ENCODE results near the gene POM121C. TPM values are rescaled to one million over a fixed set of nuclear protein-coding genes. Genes with fewer than 3 reads are reported as not detected.
"Not testable (repeated sequence)": the region's sequence is repeated elsewhere in the genome, so short reads cannot be mapped to it uniquely, and the experiment has no call there.

POM121C gene
- 10 to 100 TPM; 26.1 to 46.8 (median 30.1) TPM for total RNA-seq

- H3K27me3 ChIP-seq, H3K36me3 ChIP-seq, H3K4me1 ChIP-seq, H3K9me3 ChIP-seq: not testable (repeated sequence)
- peak within 1 kb of the TSS; percentile 78 for H3K27ac ChIP-seq
- peak within 1 kb of the TSS; percentile 83 for H3K4me3 ChIP-seq
- WGBS: 3% methylated on average over 4 of the region's 49 CpGs
- peak; percentile 95 to 96 for DNase-seq (ENCODE audit: low spot score in 2 of 2)
These were observed at the start of gene POM121C for GRCh38 chr7:75485979-75486643. Gene POM121C, minus strand, starts transcription at chr7:75486299. Its CDS starts 44,803 bp downstream, at chr7:75441496.

GRCh38 chr7:75534727-75535307, 48.7 kb upstream of the POM121C start:
- no peak overlapping the region for H3K27ac ChIP-seq
- no peak overlapping the region for H3K4me3 ChIP-seq
- H3K36me3 ChIP-seq: peaks cover 38% of the 10 kb centered on the region
- DNase-seq (ENCODE audit: low spot score in 2 of 2): no peak
- 76% methylated on average over 8 of the region's 8 CpGs for WGBS
- H3K4me1 ChIP-seq: no peaks in the 10 kb centered on the region
- no peaks in the 10 kb centered on the region for H3K9me3 ChIP-seq
- H3K27me3 ChIP-seq: no peaks in the 10 kb centered on the region
- TF ChIP-seq CTCF (IDR thresholded peaks at IDR 0.05): no peak
- no peak for TF ChIP-seq POLR2A (IDR thresholded peaks at IDR 0.05)
- TF ChIP-seq EP300 (IDR thresholded peaks at IDR 0.05): no peak
- no peak for TF ChIP-seq POLR2AphosphoS5 (IDR thresholded peaks at IDR 0.05)

GRCh38 chr7:75533926-75534325, 47.8 kb upstream of the POM121C start:
- H3K36me3 ChIP-seq: peaks cover 30% of the 10 kb centered on the region
- DNase-seq (ENCODE audit: low spot score in 2 of 2): no peak
- TF ChIP-seq POLR2AphosphoS5 (IDR thresholded peaks at IDR 0.05): no peak
- no peaks in the 10 kb centered on the region for H3K27me3 ChIP-seq
- 97% methylated on average over 6 of the region's 6 CpGs for WGBS
- no peak overlapping the region for H3K4me3 ChIP-seq
- no peaks in the 10 kb centered on the region for H3K4me1 ChIP-seq
- no peak overlapping the region for H3K27ac ChIP-seq
- H3K9me3 ChIP-seq: no peaks in the 10 kb centered on the region

- TF ChIP-seq POLR2A (IDR thresholded peaks at IDR 0.05) (no peak), CTCF (IDR thresholded peaks at IDR 0.05) (no peak), POLR2AphosphoS5 (IDR thresholded peaks at IDR 0.05) (no peak), EP300 (IDR thresholded peaks at IDR 0.05) (no peak)
- no peaks in the 10 kb centered on the region for H3K27me3 ChIP-seq
- peaks cover 6% of the 10 kb centered on the region for H3K4me1 ChIP-seq
- no peak overlapping the region for H3K4me3 ChIP-seq
- H3K9me3 ChIP-seq: no peaks in the 10 kb centered on the region
- H3K36me3 ChIP-seq: peaks cover 20% of the 10 kb centered on the region
- WGBS: 94% methylated on average over 4 of the region's 4 CpGs
- H3K27ac ChIP-seq: no peak overlapping the region
- peak in 1 of 2 donors; percentile 28 for DNase-seq (ENCODE audit: low spot score in 2 of 2)
These were observed 46.5 kb upstream of the POM121C start for GRCh38 chr7:75532639-75533038.

- DNase-seq (ENCODE audit: low spot score in 2 of 2): no peak
- Histone ChIP-seq H3K9me3 (no peaks in the 10 kb centered on the region), H3K4me3 (no peak overlapping the region), H3K27ac (no peak overlapping the region), H3K27me3 (no peaks in the 10 kb centered on the region), H3K4me1 (peaks cover 16% of the 10 kb centered on the region), H3K36me3 (peaks cover 8% of the 10 kb centered on the region)
- WGBS: 58% methylated on average over 6 of the region's 6 CpGs
- TF ChIP-seq POLR2A (IDR thresholded peaks at IDR 0.05) (no peak), EP300 (IDR thresholded peaks at IDR 0.05) (no peak), POLR2AphosphoS5 (IDR thresholded peaks at IDR 0.05) (no peak), CTCF (IDR thresholded peaks at IDR 0.05) (no peak)
These were observed 45.3 kb upstream of the POM121C start for GRCh38 chr7:75531359-75531821.

- not testable (repeated sequence) for H3K27me3 ChIP-seq; H3K9me3 ChIP-seq; DNase-seq (ENCODE audit: low spot score in 2 of 2)
- Histone ChIP-seq H3K36me3 (peaks cover 24% of the 10 kb centered on the region), H3K4me3 (peak overlapping the region; percentile 92), H3K4me1 (peaks cover 23% of the 10 kb centered on the region), H3K27ac (peak overlapping the region; percentile 83)
- WGBS: 0% methylated on average over 19 of the region's 37 CpGs
These were observed 41.2 kb upstream of the POM121C start for GRCh38 chr7:75527224-75527722.

- H3K27me3 ChIP-seq; H3K9me3 ChIP-seq; DNase-seq (ENCODE audit: low spot score in 2 of 2); H3K4me3 ChIP-seq; H3K27ac ChIP-seq: not testable (repeated sequence)
- peaks cover 29% of the 10 kb centered on the region for H3K36me3 ChIP-seq
- peaks cover 10% of the 10 kb centered on the region for H3K4me1 ChIP-seq
These were observed 35.6 kb upstream of the POM121C start for GRCh38 chr7:75521727-75522126.

GRCh38 chr7:75518842-75519241, 32.7 kb upstream of the POM121C start:
- H3K27me3 ChIP-seq; H3K9me3 ChIP-seq; H3K4me3 ChIP-seq; DNase-seq (ENCODE audit: low spot score in 2 of 2); H3K27ac ChIP-seq; H3K4me1 ChIP-seq: not testable (repeated sequence)
- WGBS: 76% methylated on average over 2 of the region's 2 CpGs
- H3K36me3 ChIP-seq: peaks cover 19% of the 10 kb centered on the region

GRCh38 chr7:75509033-75509432, 22.9 kb upstream of the POM121C start:
- not testable (repeated sequence) for DNase-seq (ENCODE audit: low spot score in 2 of 2); H3K4me3 ChIP-seq; H3K4me1 ChIP-seq; H3K9me3 ChIP-seq; H3K27ac ChIP-seq; H3K27me3 ChIP-seq
- no CpG with 5 or more reads among the region's 4 CpGs for WGBS
- peaks cover 13% of the 10 kb centered on the region for H3K36me3 ChIP-seq

GRCh38 chr7:75492020-75492419, 5.9 kb upstream of the POM121C start, which contains the start of gene SPDYE5:
Gene SPDYE5, plus strand, starts transcription at chr7:75492320. Its CDS starts 1,728 bp downstream, at chr7:75494048.
- not testable (repeated sequence) for H3K36me3 ChIP-seq; DNase-seq (ENCODE audit: low spot score in 2 of 2); H3K27me3 ChIP-seq; H3K9me3 ChIP-seq; H3K4me3 ChIP-seq; H3K27ac ChIP-seq; H3K4me1 ChIP-seq
- WGBS: 84% methylated on average over 6 of the region's 6 CpGs
